Suprapubic skin (tissue), 4 donors: ENCODE measurements around the gene PGA5. TPM values are rescaled to one million over a fixed set of nuclear protein-coding genes. Genes with fewer than 3 reads are reported as not detected.
"Not testable (repeated sequence)": the region's sequence is repeated elsewhere in the genome, so short reads cannot be mapped to it uniquely, and the experiment has no call there.

ENCODE experiments used
- DNase-seq, 2 donors: peaks; one replicate each; pipeline ENCODE4 v3.0.0-alpha.2; 2019; ENCODE audit warnings: low spot score in 2 of 2
- H3K27ac ChIP-seq: fragments of 200-600 bp; sonication (generic); one replicate; pipeline ENCODE4 v1.5.1; 2019
- H3K27me3 ChIP-seq: fragments of 200-600 bp; sonication (generic); one replicate; pipeline ENCODE4 v1.5.1; 2019
- H3K36me3 ChIP-seq: fragments of 200-600 bp; sonication (generic); one replicate; pipeline ENCODE4 v1.5.1; 2019
- H3K4me1 ChIP-seq: fragments of 200-600 bp; sonication (generic); one replicate; pipeline ENCODE4 v1.5.1; 2019
- H3K4me3 ChIP-seq: fragments of 200-600 bp; sonication (generic); one replicate; pipeline ENCODE4 v1.5.1; 2019; ENCODE audit warnings: mild to moderate bottlenecking
- H3K9me3 ChIP-seq: fragments of 200-600 bp; sonication (generic); one replicate; pipeline ENCODE4 v1.5.1; 2019
- WGBS: methylation state at CpG from one replicate; pipeline ENCODE4 v1.1.5; 2018; 5-methylcytosine and 5-hydroxymethylcytosine counted together
- total RNA-seq, 4 donors: library from RNA; depleted of rRNA; stranded (reverse); fragments of >200 nt; gene quantifications; one replicate each; pipeline ENCODE4 v1.1.0, GENCODE V29; 2016

The PGA5 gene
- total RNA-seq, 4 donors from 2014 or later: not detected

DNA sequence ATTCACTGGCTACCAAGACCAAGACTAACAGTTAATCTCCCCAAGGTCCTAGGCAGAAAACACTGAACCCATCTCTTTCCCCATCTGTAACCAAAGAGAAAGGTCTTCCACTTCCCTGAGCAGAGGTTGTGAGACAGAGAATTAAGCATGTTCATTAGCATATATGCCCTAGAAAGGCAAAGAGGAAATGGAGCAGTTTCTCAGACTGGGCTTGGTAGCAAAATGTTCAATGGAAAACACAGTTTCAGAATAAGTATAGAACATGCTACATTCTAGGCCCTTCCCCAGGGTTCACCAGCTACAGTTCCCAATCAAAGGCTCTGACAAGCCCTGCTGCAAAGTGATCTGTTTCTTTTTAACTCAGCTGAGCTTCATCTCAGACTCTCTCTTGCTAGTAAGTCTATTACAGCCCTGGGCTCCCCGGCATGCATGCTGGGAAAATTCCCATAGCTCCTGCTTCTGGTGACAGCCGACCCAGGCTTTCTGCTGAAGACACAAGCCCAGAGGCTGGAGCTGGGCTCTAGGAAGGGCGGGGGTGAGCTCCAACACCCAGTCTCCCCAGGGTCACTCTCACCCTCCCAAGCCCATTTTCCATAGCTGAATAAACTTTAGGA is 27.2 kb upstream of the PGA5 start:
- H3K36me3 ChIP-seq, H3K27me3 ChIP-seq, H3K4me3 ChIP-seq, DNase-seq, H3K9me3 ChIP-seq, H3K4me1 ChIP-seq, H3K27ac ChIP-seq: not testable (repeated sequence)
- no CpG with 5 or more reads among the region's 3 CpGs for WGBS

DNA sequence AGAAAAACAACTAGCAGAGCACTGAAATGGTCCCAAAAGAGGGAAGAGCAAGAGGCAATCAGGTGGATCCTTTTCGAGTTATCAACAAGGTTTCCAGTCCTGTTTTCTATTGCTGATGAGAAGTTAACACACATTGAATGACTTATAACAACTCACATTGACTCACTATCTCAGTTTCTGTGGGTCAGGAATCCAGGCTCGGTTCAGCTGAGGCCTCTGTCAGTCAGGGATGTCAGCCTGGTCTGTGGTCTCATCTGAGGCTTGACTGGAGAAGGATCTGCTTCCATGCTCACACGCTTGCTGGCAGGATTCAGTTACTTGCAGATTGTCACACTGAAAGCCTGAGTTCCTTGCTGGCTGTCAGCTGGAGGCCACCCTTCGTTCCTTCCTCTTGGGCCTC is 22.7 kb upstream of the PGA5 start:
- not testable (repeated sequence) for H3K27ac ChIP-seq, H3K4me1 ChIP-seq, DNase-seq, H3K4me3 ChIP-seq, H3K36me3 ChIP-seq, H3K9me3 ChIP-seq, H3K27me3 ChIP-seq
- WGBS: no CpG with 5 or more reads among the region's 4 CpGs

DNA sequence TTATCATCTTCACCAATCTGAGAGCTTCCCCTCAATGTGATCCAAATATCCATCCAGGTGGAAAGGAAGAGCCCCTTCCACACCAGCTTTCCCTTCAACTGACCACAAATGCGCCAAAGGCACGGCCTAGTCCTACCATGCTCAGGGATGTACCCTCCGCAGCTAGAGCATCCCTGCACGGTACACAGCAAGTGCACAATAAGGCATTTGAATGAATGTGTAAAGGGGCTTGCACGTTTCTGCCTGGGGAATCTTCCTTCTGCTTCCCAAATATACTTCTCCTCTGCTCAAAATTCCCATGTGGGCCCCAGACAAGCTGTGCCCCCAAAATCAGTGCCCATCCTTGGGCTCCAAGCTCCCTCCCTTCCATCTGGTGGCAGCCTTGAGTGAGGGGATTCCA is 22.0 kb upstream of the PGA5 start:
- not testable (repeated sequence) for H3K9me3 ChIP-seq, DNase-seq, H3K4me3 ChIP-seq, H3K27me3 ChIP-seq, H3K27ac ChIP-seq, H3K36me3 ChIP-seq, H3K4me1 ChIP-seq
- 92% methylated on average over 5 of the region's 5 CpGs for WGBS

DNA sequence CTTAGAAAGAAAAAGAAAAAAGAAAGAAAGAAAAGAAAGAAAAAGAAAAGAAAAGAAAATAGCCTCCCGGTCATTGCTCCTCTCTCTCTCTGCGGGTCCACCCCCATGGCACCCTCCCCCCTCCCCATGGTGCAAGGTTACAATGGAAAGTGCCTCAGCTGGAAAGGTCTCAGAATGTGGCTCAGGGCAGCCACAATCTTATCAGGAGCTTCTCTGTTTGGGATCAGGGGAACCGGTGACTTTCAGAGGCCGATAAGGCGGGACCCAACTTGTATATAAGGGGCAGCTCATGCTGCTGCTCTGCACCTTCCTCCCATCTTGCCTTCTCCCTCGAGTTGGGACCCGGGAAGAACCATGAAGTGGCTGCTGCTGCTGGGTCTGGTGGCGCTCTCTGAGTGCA is 18.9 kb upstream of the PGA5 start, which contains the start of gene PGA4:
TSS of gene PGA4 (plus strand) at position 301 of the 400 bp plus-strand sequence. CDS start at position 355, 54 bp downstream.
- not testable (repeated sequence) for DNase-seq, H3K4me3 ChIP-seq, H3K9me3 ChIP-seq, H3K27me3 ChIP-seq, H3K36me3 ChIP-seq, H3K27ac ChIP-seq, H3K4me1 ChIP-seq
- no CpG with 5 or more reads among the region's 8 CpGs for WGBS

DNA sequence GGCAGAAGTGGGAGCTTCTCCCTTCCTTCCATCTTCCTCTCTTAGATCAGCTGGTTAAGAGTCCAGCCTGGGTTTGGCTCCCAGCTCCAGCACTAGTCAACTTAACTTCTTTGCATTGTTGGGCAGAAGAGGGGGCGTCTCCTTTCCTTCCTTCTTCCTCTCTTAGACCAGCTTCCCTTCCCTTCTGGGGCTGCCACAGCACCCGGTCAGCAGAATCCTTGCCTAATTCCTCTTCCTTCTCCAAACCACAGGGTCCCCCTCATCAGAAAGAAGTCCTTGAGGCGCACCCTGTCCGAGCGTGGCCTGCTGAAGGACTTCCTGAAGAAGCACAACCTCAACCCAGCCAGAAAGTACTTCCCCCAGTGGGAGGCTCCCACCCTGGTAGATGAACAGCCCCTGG is 18.3 kb upstream of the PGA5 start:
- H3K27ac ChIP-seq, H3K9me3 ChIP-seq, H3K4me1 ChIP-seq, H3K27me3 ChIP-seq, H3K36me3 ChIP-seq, H3K4me3 ChIP-seq, DNase-seq: not testable (repeated sequence)
- WGBS: no CpG with 5 or more reads among the region's 5 CpGs

DNA sequence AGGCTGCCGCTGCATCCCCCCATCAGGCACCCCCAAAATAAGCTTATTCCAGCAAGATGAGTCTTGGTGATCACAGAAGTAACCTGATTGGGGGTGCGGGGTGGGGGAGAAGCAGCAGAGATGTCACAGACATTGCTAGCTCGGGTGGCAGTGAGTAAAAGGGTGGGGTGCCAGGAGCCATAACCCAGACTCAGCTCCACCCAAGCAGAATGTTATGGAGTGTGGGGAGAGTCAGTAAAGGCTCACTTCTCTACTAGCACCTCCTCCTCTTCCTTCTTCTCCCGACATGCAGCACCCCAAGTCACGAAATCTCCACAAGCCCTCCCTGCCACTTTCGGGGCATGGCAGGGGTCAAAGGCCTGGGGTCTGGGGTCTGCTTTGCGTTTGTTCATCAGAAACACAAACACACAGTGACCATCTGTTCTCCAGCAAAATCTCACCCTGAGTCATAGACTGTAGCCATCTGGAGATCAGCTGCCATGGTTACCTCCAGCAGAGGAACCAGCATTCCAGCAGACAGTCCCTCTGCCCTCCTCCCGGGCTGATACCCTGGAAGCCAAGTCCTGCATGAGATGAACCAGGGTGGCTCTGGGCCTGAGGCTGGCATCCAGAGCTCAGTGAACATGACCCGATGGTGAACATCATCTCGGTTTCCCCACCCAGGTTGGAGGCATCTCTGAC is 14.4 kb upstream of the PGA5 start:
- not testable (repeated sequence) for H3K27ac ChIP-seq, DNase-seq, H3K27me3 ChIP-seq, H3K36me3 ChIP-seq, H3K9me3 ChIP-seq, H3K4me3 ChIP-seq, H3K4me1 ChIP-seq
- no CpG with 5 or more reads among the region's 10 CpGs for WGBS

DNA sequence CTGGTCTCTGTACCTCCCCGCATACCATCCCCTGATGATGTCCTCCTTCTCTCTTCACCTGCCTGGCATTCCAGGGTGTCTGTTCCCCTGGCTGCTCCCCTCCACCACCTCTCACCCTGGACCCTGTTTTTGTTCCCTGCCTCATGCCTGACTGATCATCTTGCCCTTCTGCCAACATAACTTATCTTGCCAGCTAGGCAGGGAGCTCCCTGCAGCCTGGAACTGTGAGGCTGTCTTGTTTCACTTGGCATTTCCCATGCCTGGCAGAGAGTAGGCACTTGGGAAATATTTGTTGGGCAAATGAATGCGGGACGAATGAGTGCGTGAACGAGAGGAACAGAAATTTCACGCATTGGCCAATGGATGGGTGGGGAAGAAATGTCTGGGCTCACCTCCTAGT is 11.5 kb upstream of the PGA5 start:
- not testable (repeated sequence) for H3K27me3 ChIP-seq, H3K9me3 ChIP-seq, H3K36me3 ChIP-seq, H3K4me3 ChIP-seq, H3K27ac ChIP-seq, DNase-seq, H3K4me1 ChIP-seq
- WGBS: no CpG with 5 or more reads among the region's 6 CpGs

DNA sequence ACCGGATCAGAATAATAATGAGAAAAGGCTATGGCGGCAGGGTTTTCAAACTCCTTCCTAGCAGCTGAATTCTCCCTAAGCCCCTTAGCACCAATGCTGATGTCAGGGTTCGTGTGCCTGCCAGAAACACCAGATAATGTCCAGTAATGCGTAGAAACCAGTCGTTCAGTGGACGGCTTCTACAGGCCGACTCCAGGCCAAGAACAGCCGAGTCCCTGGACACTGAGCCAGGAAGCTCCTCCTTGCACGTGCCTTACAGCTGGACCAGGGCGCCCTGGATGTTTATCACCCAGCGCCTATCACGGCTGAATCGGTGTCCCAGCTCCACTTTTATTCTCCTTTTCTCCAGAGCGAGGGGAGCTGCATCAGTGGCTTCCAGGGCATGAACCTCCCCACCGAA is 9.9 kb upstream of the PGA5 start:
- not testable (repeated sequence) for DNase-seq, H3K4me3 ChIP-seq, H3K27ac ChIP-seq, H3K4me1 ChIP-seq, H3K9me3 ChIP-seq, H3K27me3 ChIP-seq, H3K36me3 ChIP-seq
- WGBS: no CpG with 5 or more reads among the region's 15 CpGs

DNA sequence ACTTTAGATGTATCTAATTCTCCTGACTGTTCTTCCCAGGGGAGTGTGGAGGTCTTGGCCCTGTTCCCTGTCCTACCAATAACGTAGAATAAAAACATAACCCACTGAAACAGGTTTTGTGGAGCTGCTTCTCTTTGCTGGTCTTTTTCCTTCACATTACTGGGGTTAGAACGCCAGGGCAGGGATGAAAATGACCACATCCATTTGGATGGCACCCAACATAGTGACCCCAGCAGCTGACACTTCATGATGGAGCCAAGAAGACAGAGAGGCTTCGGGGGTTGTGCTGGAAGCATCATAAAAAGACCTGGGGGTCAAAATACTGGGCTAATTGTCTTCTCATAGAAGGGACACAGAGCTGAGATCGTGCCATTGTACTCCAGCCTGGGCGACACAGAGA is 9.4 kb upstream of the PGA5 start:
- WGBS: no CpG with 5 or more reads among the region's 5 CpGs
- not testable (repeated sequence) for H3K27ac ChIP-seq, DNase-seq, H3K4me1 ChIP-seq, H3K27me3 ChIP-seq, H3K36me3 ChIP-seq, H3K4me3 ChIP-seq, H3K9me3 ChIP-seq

DNA sequence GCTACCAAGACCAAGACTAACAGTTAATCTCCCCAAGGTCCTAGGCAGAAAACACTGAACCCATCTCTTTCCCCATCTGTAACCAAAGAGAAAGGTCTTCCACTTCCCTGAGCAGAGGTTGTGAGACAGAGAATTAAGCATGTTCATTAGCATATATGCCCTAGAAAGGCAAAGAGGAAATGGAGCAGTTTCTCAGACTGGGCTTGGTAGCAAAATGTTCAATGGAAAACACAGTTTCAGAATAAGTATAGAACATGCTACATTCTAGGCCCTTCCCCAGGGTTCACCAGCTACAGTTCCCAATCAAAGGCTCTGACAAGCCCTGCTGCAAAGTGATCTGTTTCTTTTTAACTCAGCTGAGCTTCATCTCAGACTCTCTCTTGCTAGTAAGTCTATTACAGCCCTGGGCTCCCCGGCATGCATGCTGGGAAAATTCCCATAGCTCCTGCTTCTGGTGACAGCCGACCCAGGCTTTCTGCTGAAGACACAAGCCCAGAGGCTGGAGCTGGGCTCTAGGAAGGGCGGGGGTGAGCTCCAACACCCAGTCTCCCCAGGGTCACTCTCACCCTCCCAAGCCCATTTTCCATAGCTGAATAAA is 8.3 kb upstream of the PGA5 start:
- not testable (repeated sequence) for H3K4me3 ChIP-seq, H3K4me1 ChIP-seq, H3K9me3 ChIP-seq, DNase-seq, H3K27ac ChIP-seq, H3K27me3 ChIP-seq, H3K36me3 ChIP-seq
- no CpG with 5 or more reads among the region's 3 CpGs for WGBS

DNA sequence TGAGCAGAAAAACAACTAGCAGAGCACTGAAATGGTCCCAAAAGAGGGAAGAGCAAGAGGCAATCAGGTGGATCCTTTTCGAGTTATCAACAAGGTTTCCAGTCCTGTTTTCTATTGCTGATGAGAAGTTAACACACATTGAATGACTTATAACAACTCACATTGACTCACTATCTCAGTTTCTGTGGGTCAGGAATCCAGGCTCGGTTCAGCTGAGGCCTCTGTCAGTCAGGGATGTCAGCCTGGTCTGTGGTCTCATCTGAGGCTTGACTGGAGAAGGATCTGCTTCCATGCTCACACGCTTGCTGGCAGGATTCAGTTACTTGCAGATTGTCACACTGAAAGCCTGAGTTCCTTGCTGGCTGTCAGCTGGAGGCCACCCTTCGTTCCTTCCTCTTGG is 3.8 kb upstream of the PGA5 start:
- H3K36me3 ChIP-seq, H3K4me1 ChIP-seq, H3K4me3 ChIP-seq, DNase-seq, H3K9me3 ChIP-seq, H3K27me3 ChIP-seq, H3K27ac ChIP-seq: not testable (repeated sequence)
- WGBS: no CpG with 5 or more reads among the region's 4 CpGs

DNA sequence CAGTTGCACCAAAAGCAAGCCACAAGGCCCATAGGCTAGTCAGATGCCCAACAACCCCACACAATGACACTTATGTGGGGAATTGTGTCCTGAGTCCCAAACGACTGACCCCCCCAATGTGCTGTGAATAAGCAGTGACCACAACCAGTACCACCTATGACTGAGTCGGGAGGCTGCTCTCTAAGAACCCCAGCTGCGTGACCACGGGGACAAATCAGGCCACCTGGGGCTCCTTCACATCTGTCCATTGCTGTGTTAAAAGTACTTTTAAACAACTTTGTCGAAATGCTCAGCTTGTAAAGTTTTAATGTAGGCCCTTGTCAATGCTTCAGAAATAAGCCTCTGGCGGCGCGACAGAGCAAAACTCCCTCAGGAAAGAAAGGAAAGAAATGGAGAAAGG is 687 bp upstream of the PGA5 start:
- not testable (repeated sequence) for DNase-seq, H3K27me3 ChIP-seq, H3K4me1 ChIP-seq, H3K27ac ChIP-seq, H3K4me3 ChIP-seq, H3K36me3 ChIP-seq, H3K9me3 ChIP-seq
- WGBS: 71% methylated on average over 8 of the region's 8 CpGs

DNA sequence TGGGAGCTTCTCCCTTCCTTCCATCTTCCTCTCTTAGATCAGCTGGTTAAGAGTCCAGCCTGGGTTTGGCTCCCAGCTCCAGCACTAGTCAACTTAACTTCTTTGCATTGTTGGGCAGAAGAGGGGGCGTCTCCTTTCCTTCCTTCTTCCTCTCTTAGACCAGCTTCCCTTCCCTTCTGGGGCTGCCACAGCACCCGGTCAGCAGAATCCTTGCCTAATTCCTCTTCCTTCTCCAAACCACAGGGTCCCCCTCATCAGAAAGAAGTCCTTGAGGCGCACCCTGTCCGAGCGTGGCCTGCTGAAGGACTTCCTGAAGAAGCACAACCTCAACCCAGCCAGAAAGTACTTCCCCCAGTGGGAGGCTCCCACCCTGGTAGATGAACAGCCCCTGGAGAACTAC is 551 bp downstream of the PGA5 start:
- H3K27me3 ChIP-seq, H3K36me3 ChIP-seq, DNase-seq, H3K4me1 ChIP-seq, H3K27ac ChIP-seq, H3K9me3 ChIP-seq, H3K4me3 ChIP-seq: not testable (repeated sequence)
- WGBS: no CpG with 5 or more reads among the region's 5 CpGs

DNA sequence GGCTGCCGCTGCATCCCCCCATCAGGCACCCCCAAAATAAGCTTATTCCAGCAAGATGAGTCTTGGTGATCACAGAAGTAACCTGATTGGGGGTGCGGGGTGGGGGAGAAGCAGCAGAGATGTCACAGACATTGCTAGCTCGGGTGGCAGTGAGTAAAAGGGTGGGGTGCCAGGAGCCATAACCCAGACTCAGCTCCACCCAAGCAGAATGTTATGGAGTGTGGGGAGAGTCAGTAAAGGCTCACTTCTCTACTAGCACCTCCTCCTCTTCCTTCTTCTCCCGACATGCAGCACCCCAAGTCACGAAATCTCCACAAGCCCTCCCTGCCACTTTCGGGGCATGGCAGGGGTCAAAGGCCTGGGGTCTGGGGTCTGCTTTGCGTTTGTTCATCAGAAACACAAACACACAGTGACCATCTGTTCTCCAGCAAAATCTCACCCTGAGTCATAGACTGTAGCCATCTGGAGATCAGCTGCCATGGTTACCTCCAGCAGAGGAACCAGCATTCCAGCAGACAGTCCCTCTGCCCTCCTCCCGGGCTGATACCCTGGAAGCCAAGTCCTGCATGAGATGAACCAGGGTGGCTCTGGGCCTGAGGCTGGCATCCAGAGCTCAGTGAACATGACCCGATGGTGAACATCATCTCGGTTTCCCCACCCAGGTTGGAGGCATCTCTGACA is 4.4 kb downstream of the PGA5 start:
- not testable (repeated sequence) for DNase-seq, H3K27me3 ChIP-seq, H3K27ac ChIP-seq, H3K4me3 ChIP-seq, H3K4me1 ChIP-seq, H3K9me3 ChIP-seq, H3K36me3 ChIP-seq
- WGBS: no CpG with 5 or more reads among the region's 10 CpGs
